SIG-M5 (cell line): ENCODE results near the gene SCAMP2.
"Not testable (repeated sequence)": the region's sequence is repeated elsewhere in the genome, so short reads cannot be mapped to it uniquely, and the experiment has no call there.

Experiments used
- DNase-seq: peaks from one replicate; lab custom pipeline; 2025; lab: John Stamatoyannopoulos, UW

Gene SCAMP2

GRCh38 chr15:74890665-74890960 lies 17.4 kb upstream of the SCAMP2 start:
- DNase-seq, result no peak

GRCh38 chr15:74889883-74890664 lies 16.9 kb upstream of the SCAMP2 start, which contains the start of gene MPI:
TSS of gene MPI (plus strand) at chr15:74890042. CDS start at chr15:74890074, 32 bp downstream.
- DNase-seq, result peak; percentile 24

- DNase-seq, result no peak
Observed at GRCh38 chr15:74889390-74889882, 16.3 kb upstream of the SCAMP2 start.

- DNase-seq, result no peak
Observed at GRCh38 chr15:74888716-74889115, 15.6 kb upstream of the SCAMP2 start.

GRCh38 chr15:74887537-74888193 lies 14.5 kb upstream of the SCAMP2 start:
- DNase-seq, result not testable (repeated sequence)

GRCh38 chr15:74885461-74885860 lies 12.3 kb upstream of the SCAMP2 start:
- DNase-seq, result no peak

GRCh38 chr15:74884428-74885223 lies 11.5 kb upstream of the SCAMP2 start:
- DNase-seq, result no peak

GRCh38 chr15:74882528-74882927 lies 9.4 kb upstream of the SCAMP2 start:
- DNase-seq, result no peak

- no peak for DNase-seq
Observed at GRCh38 chr15:74878273-74878672, 5.1 kb upstream of the SCAMP2 start.

GRCh38 chr15:74873756-74874424 lies 725 bp upstream of the SCAMP2 start:
- DNase-seq, result no peak

GRCh38 chr15:74872702-74873035 lies 496 bp downstream of the SCAMP2 start:
- DNase-seq, result no peak

- DNase-seq, result no peak
Observed at GRCh38 chr15:74870436-74871215, 2.5 kb downstream of the SCAMP2 start.

- DNase-seq, result peak; percentile 91
Observed at GRCh38 chr15:74869726-74870407, 3.3 kb downstream of the SCAMP2 start.

- DNase-seq, result no peak
Observed at GRCh38 chr15:74869372-74869725, 3.8 kb downstream of the SCAMP2 start.

- DNase-seq, result no peak
Observed at GRCh38 chr15:74868059-74868458, 5.1 kb downstream of the SCAMP2 start.

- DNase-seq, result no peak
Observed at GRCh38 chr15:74867466-74868038, 5.6 kb downstream of the SCAMP2 start.

- no peak for DNase-seq
Observed at GRCh38 chr15:74866090-74866489, 7.1 kb downstream of the SCAMP2 start.

GRCh38 chr15:74865316-74865715 lies 7.8 kb downstream of the SCAMP2 start:
- no peak for DNase-seq

- DNase-seq, result no peak
Observed at GRCh38 chr15:74864296-74864695, 8.9 kb downstream of the SCAMP2 start.

- no peak for DNase-seq
Observed at GRCh38 chr15:74863239-74864056, 9.7 kb downstream of the SCAMP2 start.
